ENCODE measurements around the gene COMP. TPM values are rescaled to one million over a fixed set of nuclear protein-coding genes. Genes with fewer than 3 reads are reported as not detected.
"Not testable (repeated sequence)": the region's sequence is repeated elsewhere in the genome, so short reads cannot be mapped to it uniquely, and the experiment has no call there.

COMP gene
- total and polyA plus RNA-seq, 4 donors = 9.8 to 142 (median 15.1) TPM

GRCh38 chr19:18831524-18832305, 40.6 kb upstream of the COMP start, which contains the start of gene UPF1:
Gene UPF1, plus strand, starts transcription at chr19:18831959. Its CDS starts 251 bp downstream, at chr19:18832210.
- Histone ChIP-seq H3K36me3 (ENCODE audit: control insufficient read depth in 1 of 2, insufficient read depth in 2 of 2, low read length in 1 of 2) (no peaks in the 10 kb centered on the region), H3K4me3 (ENCODE audit: low read length in 2 of 2) (peak within 1 kb of the TSS; percentile 81 to 93), H3K27ac (ENCODE audit: low read depth in 1 of 2, low read length in 2 of 2) (peak within 1 kb of the TSS in 1 of 2 donors; percentile 61), H3K9me3 (ENCODE audit: control insufficient read depth, low read length) (no peaks in the 10 kb centered on the region), H3K27me3 (ENCODE audit: control insufficient read depth in 1 of 2, insufficient read depth in 2 of 2, low read length in 1 of 2) (no peaks in the 10 kb centered on the region), H3K4me1 (ENCODE audit: control insufficient read depth in 1 of 2, insufficient read depth in 2 of 2, low read length in 2 of 2) (no peaks in the 10 kb centered on the region)
- ATAC-seq (ENCODE audit: low FRiP score) (peak; percentile 94), DNase-seq (peak; percentile 97 to 99)
- 1% methylated on average over 89 to 96 of the region's 96 CpGs for WGBS, 2 donors
- intact Hi-C loops (cut with DNase I) = no loop called here

DNA sequence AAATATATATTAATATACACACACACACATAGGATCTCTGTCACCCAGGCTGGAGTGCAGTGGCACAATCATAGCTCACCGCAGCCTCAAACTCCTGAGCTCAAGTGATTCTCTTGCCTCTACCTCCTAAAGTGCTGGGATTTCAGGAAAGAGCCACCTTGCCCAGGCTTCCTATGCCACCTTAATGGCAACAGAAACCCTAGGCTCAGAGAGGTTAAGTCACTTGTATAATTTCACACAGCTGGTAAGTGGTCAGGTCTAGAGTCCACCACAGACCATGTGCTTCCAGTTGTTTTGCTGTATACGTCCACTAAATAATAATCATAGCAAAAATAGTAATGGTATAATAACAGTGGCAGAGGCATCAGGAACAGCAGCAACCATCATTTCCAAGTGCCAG, 39.4 kb upstream of the COMP start:
- intact Hi-C loops (cut with DNase I) = no loop called here
- Histone ChIP-seq H3K27me3 (ENCODE audit: control insufficient read depth in 1 of 2, insufficient read depth in 2 of 2, low read length in 1 of 2) (no peaks in the 10 kb centered on the region), H3K36me3 (ENCODE audit: control insufficient read depth in 1 of 2, insufficient read depth in 2 of 2, low read length in 1 of 2) (no peaks in the 10 kb centered on the region), H3K9me3 (ENCODE audit: control insufficient read depth, low read length) (no peaks in the 10 kb centered on the region), H3K4me3 (ENCODE audit: low read length in 2 of 2) (no peak overlapping the region), H3K27ac (ENCODE audit: low read depth in 1 of 2, low read length in 2 of 2) (no peak overlapping the region), H3K4me1 (ENCODE audit: control insufficient read depth in 1 of 2, insufficient read depth in 2 of 2, low read length in 2 of 2) (no peaks in the 10 kb centered on the region)
- DNase-seq (no peak), ATAC-seq (ENCODE audit: low FRiP score) (no peak)
- 73 to 85% methylated on average over 2 of the region's 2 CpGs for WGBS, 2 donors

DNA sequence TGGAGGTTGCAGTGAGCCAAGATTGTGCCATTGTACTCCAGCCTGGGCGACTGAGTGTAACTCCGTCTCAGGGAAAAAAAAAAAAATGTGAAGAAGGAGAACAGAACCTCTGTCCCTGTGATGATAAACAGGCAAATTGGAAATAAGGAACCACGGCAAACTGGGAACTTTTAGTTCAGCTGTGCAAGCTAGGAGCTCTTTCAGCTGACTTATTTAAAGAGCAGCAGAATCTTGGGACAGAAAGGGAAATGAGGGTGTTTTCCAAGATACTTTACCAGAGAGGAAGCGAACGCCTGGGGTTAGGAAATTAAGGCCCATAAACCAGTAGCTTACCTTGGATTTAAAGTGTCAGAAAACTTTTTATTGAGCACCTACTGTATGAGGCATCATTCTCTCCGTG, 37.7 kb upstream of the COMP start:
- H3K36me3 ChIP-seq (ENCODE audit: control insufficient read depth in 1 of 2, insufficient read depth in 2 of 2, low read length in 1 of 2) = no peaks in the 10 kb centered on the region
- no peaks in the 10 kb centered on the region for H3K9me3 ChIP-seq (ENCODE audit: control insufficient read depth, low read length)
- H3K27me3 ChIP-seq (ENCODE audit: control insufficient read depth in 1 of 2, insufficient read depth in 2 of 2, low read length in 1 of 2) = no peaks in the 10 kb centered on the region
- no peaks in the 10 kb centered on the region for H3K4me1 ChIP-seq (ENCODE audit: control insufficient read depth in 1 of 2, insufficient read depth in 2 of 2, low read length in 2 of 2)
- 46 to 50% methylated on average over 6 of the region's 6 CpGs for WGBS, 2 donors
- no peak for ATAC-seq (ENCODE audit: low FRiP score)
- no peak for DNase-seq
- no peak overlapping the region for H3K4me3 ChIP-seq (ENCODE audit: low read length in 2 of 2)
- intact Hi-C loops (cut with DNase I) = no loop called here
- H3K27ac ChIP-seq (ENCODE audit: low read depth in 1 of 2, low read length in 2 of 2) = no peak overlapping the region

GRCh38 chr19:18817574-18817973, 26.5 kb upstream of the COMP start:
- intact Hi-C loops (cut with DNase I) = no loop called here
- Histone ChIP-seq H3K27ac (ENCODE audit: low read depth in 1 of 2, low read length in 2 of 2) (no peak overlapping the region), H3K36me3 (ENCODE audit: control insufficient read depth in 1 of 2, insufficient read depth in 2 of 2, low read length in 1 of 2) (no peaks in the 10 kb centered on the region), H3K4me1 (ENCODE audit: control insufficient read depth in 1 of 2, insufficient read depth in 2 of 2, low read length in 2 of 2) (no peaks in the 10 kb centered on the region), H3K27me3 (ENCODE audit: control insufficient read depth in 1 of 2, insufficient read depth in 2 of 2, low read length in 1 of 2) (no peaks in the 10 kb centered on the region), H3K9me3 (ENCODE audit: control insufficient read depth, low read length) (no peaks in the 10 kb centered on the region), H3K4me3 (ENCODE audit: low read length in 2 of 2) (no peak overlapping the region)
- WGBS, 2 donors = 89% methylated on average over 9 of the region's 9 CpGs
- ATAC-seq (ENCODE audit: low FRiP score) (no peak), DNase-seq (no peak)

- H3K9me3 ChIP-seq (ENCODE audit: control insufficient read depth, low read length); DNase-seq; H3K27ac ChIP-seq (ENCODE audit: low read depth in 1 of 2, low read length in 2 of 2); H3K4me3 ChIP-seq (ENCODE audit: low read length in 2 of 2); H3K27me3 ChIP-seq (ENCODE audit: control insufficient read depth in 1 of 2, insufficient read depth in 2 of 2, low read length in 1 of 2); ATAC-seq (ENCODE audit: low FRiP score); intact Hi-C loops (cut with DNase I); H3K4me1 ChIP-seq (ENCODE audit: control insufficient read depth in 1 of 2, insufficient read depth in 2 of 2, low read length in 2 of 2); H3K36me3 ChIP-seq (ENCODE audit: control insufficient read depth in 1 of 2, insufficient read depth in 2 of 2, low read length in 1 of 2): not testable (repeated sequence)
- 96 to 97% methylated on average over 4 of the region's 4 CpGs for WGBS, 2 donors
Measured at GRCh38 chr19:18816645-18817044, 25.5 kb upstream of the COMP start.

DNA sequence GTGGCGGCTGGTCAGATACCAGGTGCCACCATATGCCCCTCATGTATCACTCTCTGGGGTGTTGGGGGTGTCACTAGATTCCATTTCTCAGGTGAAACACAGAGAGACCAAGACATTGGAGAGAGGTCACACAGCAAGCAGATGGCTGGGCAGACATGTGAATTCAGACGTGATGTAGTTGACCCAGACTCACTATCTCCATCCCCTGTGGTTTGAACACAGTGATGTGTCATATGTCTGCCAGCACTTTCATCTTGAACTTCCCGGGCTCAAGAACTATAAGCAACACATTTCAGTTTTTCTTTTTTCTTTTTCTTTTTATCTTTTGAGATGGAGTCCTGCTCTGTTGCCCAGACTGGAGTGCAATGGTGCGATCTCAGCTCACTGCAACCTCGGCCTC, 24.6 kb upstream of the COMP start:
- WGBS, 2 donors = 87 to 88% methylated on average over 5 of the region's 5 CpGs
- Histone ChIP-seq H3K27me3 (ENCODE audit: control insufficient read depth in 1 of 2, insufficient read depth in 2 of 2, low read length in 1 of 2) (no peaks in the 10 kb centered on the region), H3K27ac (ENCODE audit: low read depth in 1 of 2, low read length in 2 of 2) (no peak overlapping the region), H3K4me1 (ENCODE audit: control insufficient read depth in 1 of 2, insufficient read depth in 2 of 2, low read length in 2 of 2) (no peaks in the 10 kb centered on the region), H3K4me3 (ENCODE audit: low read length in 2 of 2) (no peak overlapping the region), H3K9me3 (ENCODE audit: control insufficient read depth, low read length) (no peaks in the 10 kb centered on the region), H3K36me3 (ENCODE audit: control insufficient read depth in 1 of 2, insufficient read depth in 2 of 2, low read length in 1 of 2) (no peaks in the 10 kb centered on the region)
- ATAC-seq (ENCODE audit: low FRiP score) (no peak), DNase-seq (no peak)
- intact Hi-C loops (cut with DNase I) = no loop called here

DNA sequence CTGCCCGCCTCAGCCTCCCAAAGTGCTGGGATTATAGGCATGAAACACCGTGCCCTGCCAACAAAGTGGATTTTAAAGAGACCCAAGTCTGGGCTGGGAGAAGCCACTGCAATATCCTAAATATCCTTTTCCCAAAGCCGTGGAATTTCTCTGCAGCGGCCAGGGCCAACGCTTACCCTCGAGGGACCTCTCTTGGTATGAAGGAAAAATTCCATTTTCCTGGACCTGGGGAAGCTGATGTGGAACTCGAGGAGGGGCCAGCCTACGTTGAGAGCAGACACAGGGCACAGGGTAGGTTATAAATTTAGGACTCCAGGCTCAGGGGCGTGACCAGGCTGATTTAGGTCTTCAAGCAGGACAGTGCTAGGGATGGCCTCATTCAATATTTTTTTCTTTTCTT, 23.0 kb upstream of the COMP start:
- ATAC-seq (ENCODE audit: low FRiP score) (peak; percentile 37), DNase-seq (peak; percentile 75 to 83)
- Histone ChIP-seq H3K4me1 (ENCODE audit: control insufficient read depth in 1 of 2, insufficient read depth in 2 of 2, low read length in 2 of 2) (peaks cover 0 to under 1% of the 10 kb centered on the region in 2 donors), H3K9me3 (ENCODE audit: control insufficient read depth, low read length) (no peaks in the 10 kb centered on the region), H3K27me3 (ENCODE audit: control insufficient read depth in 1 of 2, insufficient read depth in 2 of 2, low read length in 1 of 2) (no peaks in the 10 kb centered on the region), H3K4me3 (ENCODE audit: low read length in 2 of 2) (no peak overlapping the region), H3K27ac (ENCODE audit: low read depth in 1 of 2, low read length in 2 of 2) (no peak overlapping the region), H3K36me3 (ENCODE audit: control insufficient read depth in 1 of 2, insufficient read depth in 2 of 2, low read length in 1 of 2) (no peaks in the 10 kb centered on the region)
- WGBS, 2 donors = 7 to 8% methylated on average over 9 of the region's 9 CpGs
- intact Hi-C loops (cut with DNase I) = no loop called here

- H3K27ac ChIP-seq (ENCODE audit: low read depth in 1 of 2, low read length in 2 of 2) = not testable (repeated sequence)
Measured at GRCh38 chr19:18811638-18812037, 20.5 kb upstream of the COMP start.

More at GRCh38 chr19:18811638-18812037, 20.5 kb upstream of the COMP start:
- H3K4me3 ChIP-seq (ENCODE audit: low read length in 2 of 2); H3K9me3 ChIP-seq (ENCODE audit: control insufficient read depth, low read length); H3K4me1 ChIP-seq (ENCODE audit: control insufficient read depth in 1 of 2, insufficient read depth in 2 of 2, low read length in 2 of 2); H3K36me3 ChIP-seq (ENCODE audit: control insufficient read depth in 1 of 2, insufficient read depth in 2 of 2, low read length in 1 of 2); DNase-seq; H3K27me3 ChIP-seq (ENCODE audit: control insufficient read depth in 1 of 2, insufficient read depth in 2 of 2, low read length in 1 of 2); ATAC-seq (ENCODE audit: low FRiP score); intact Hi-C loops (cut with DNase I): not testable (repeated sequence)
- 99% methylated on average over 5 of the region's 5 CpGs for WGBS, 2 donors
